ENCODE measurements around the gene FAM98A. TPM values are rescaled to one million over a fixed set of nuclear protein-coding genes. Genes with fewer than 3 reads are reported as not detected.

FAM98A gene
- total RNA-seq, 1 experiment from 2014 or later = 44.2 TPM

Other genes starting within 250 kb of the FAM98A start
- 2.0 and 2.8 TPM in 2 replicates for gene RASGRP3, start 122.7 kb downstream of the FAM98A start, total RNA-seq (2014; rRNA removed; shearing (Covaris generic))

Data from SJCRH30 (cell line).